DMS53 treated with DMSO at 0.1 percent for 48 hours (cell line): Measurements from ENCODE around the gene CEACAM1.
"Not testable (repeated sequence)": the region's sequence is repeated elsewhere in the genome, so short reads cannot be mapped to it uniquely, and the experiment has no call there.

ENCODE experiments used
- DNase-seq: peaks from one replicate; lab custom pipeline; 2025; ENCODE audit not compliant: unreplicated experiment; lab: John Stamatoyannopoulos, UW

Gene CEACAM1

GRCh38 chr19:42512743-42513304, 15.5 kb downstream of the CEACAM1 start:
- DNase-seq, result no peak

- no peak for DNase-seq
These were observed 16.1 kb downstream of the CEACAM1 start for GRCh38 chr19:42512130-42512636.

- DNase-seq, result no peak
These were observed 16.9 kb downstream of the CEACAM1 start for GRCh38 chr19:42511340-42511739.

- DNase-seq, result no peak
These were observed 19.3 kb downstream of the CEACAM1 start for GRCh38 chr19:42508892-42509444.

- no peak for DNase-seq
These were observed 23.2 kb downstream of the CEACAM1 start for GRCh38 chr19:42505066-42505465.

GRCh38 chr19:42501733-42502132, 26.5 kb downstream of the CEACAM1 start:
- DNase-seq, result no peak

- not testable (repeated sequence) for DNase-seq
These were observed 27.0 kb downstream of the CEACAM1 start for GRCh38 chr19:42501243-42501642.

GRCh38 chr19:42498169-42498757, 30.0 kb downstream of the CEACAM1 start:
- DNase-seq, result peak; percentile 37

- peak; percentile 97 for DNase-seq
These were observed 30.7 kb downstream of the CEACAM1 start for GRCh38 chr19:42497492-42498168.

- no peak for DNase-seq
These were observed 31.7 kb downstream of the CEACAM1 start for GRCh38 chr19:42496460-42497133.

- DNase-seq, result no peak
These were observed 32.6 kb downstream of the CEACAM1 start for GRCh38 chr19:42495663-42496062.

GRCh38 chr19:42494321-42494720, 34.0 kb downstream of the CEACAM1 start:
- DNase-seq, result no peak

GRCh38 chr19:42488783-42489521, 39.3 kb downstream of the CEACAM1 start:
- DNase-seq, result peak; percentile 16

- no peak for DNase-seq
These were observed 40.5 kb downstream of the CEACAM1 start for GRCh38 chr19:42487798-42488178.

- no peak for DNase-seq
These were observed 41.1 kb downstream of the CEACAM1 start for GRCh38 chr19:42487032-42487797.

GRCh38 chr19:42485036-42485435, 43.2 kb downstream of the CEACAM1 start:
- not testable (repeated sequence) for DNase-seq

GRCh38 chr19:42480335-42481095, 47.8 kb downstream of the CEACAM1 start:
- DNase-seq, result no peak

GRCh38 chr19:42479736-42480135, 48.5 kb downstream of the CEACAM1 start:
- DNase-seq, result no peak

GRCh38 chr19:42478765-42479311, 49.4 kb downstream of the CEACAM1 start:
- DNase-seq, result no peak
